CD4-positive, alpha-beta T cell treated with Interleukin-15 for 4 hours (primary cell): ENCODE results near the gene STEAP2.

Experiments used
- DNase-seq: peaks from one replicate; pipeline ENCODE4 v3.0.0-alpha.2; 2020; ENCODE audit warnings: low spot score

Gene STEAP2

GRCh38 chr7:90194911-90195809 lies 16.4 kb upstream of the STEAP2 start:
- no peak for DNase-seq

GRCh38 chr7:90201500-90202195 lies 9.9 kb upstream of the STEAP2 start:
- no peak for DNase-seq

GRCh38 chr7:90207956-90208355 lies 3.6 kb upstream of the STEAP2 start:
- no peak for DNase-seq

GRCh38 chr7:90209776-90210175 lies 1.8 kb upstream of the STEAP2 start:
- DNase-seq = no peak

GRCh38 chr7:90210475-90210874 lies 1.1 kb upstream of the STEAP2 start:
- no peak for DNase-seq

GRCh38 chr7:90210981-90211380 lies 559 bp upstream of the STEAP2 start:
- DNase-seq = no peak

- no peak for DNase-seq
These were observed 582 bp downstream of the STEAP2 start for GRCh38 chr7:90212149-90212495.

- no peak for DNase-seq
These were observed 2.0 kb downstream of the STEAP2 start for GRCh38 chr7:90213521-90213920.

GRCh38 chr7:90216080-90216674 lies 4.6 kb downstream of the STEAP2 start:
- DNase-seq = no peak

GRCh38 chr7:90216771-90217170 lies 5.2 kb downstream of the STEAP2 start:
- no peak for DNase-seq

- DNase-seq = no peak
These were observed 10.8 kb downstream of the STEAP2 start for GRCh38 chr7:90222390-90222789.

- DNase-seq = no peak
These were observed 11.5 kb downstream of the STEAP2 start for GRCh38 chr7:90222811-90223725.

- no peak for DNase-seq
These were observed 12.7 kb downstream of the STEAP2 start for GRCh38 chr7:90224195-90224594.

GRCh38 chr7:90225181-90225580 lies 13.6 kb downstream of the STEAP2 start:
- no peak for DNase-seq

GRCh38 chr7:90225601-90226000 lies 14.1 kb downstream of the STEAP2 start:
- DNase-seq = no peak

- DNase-seq = no peak
These were observed 15.7 kb downstream of the STEAP2 start for GRCh38 chr7:90227259-90227658.

GRCh38 chr7:90229682-90230081 lies 18.1 kb downstream of the STEAP2 start:
- DNase-seq = no peak

- no peak for DNase-seq
These were observed 19.3 kb downstream of the STEAP2 start for GRCh38 chr7:90230834-90231233.

- DNase-seq = no peak
These were observed 19.8 kb downstream of the STEAP2 start for GRCh38 chr7:90231304-90231703.

GRCh38 chr7:90232430-90232829 lies 20.9 kb downstream of the STEAP2 start:
- DNase-seq = no peak

GRCh38 chr7:90233569-90233968 lies 22.0 kb downstream of the STEAP2 start:
- no peak for DNase-seq

- no peak for DNase-seq
These were observed 25.3 kb downstream of the STEAP2 start for GRCh38 chr7:90236721-90237289.
